BLaER1 treated with 17β-estradiol and CSF1 and Interleukin-3, amounts not matched to agents 10 nM and 100 nM (cell line): ENCODE data around the gene MAP1B.
A peak's percentile ranks its signal among the peaks of the same experiment; 100 is the strongest.

Experiments used
- H3K27ac ChIP-seq, 11 experiments: shearing (Covaris generic); formaldehyde crosslinking; 2 replicates each; pipeline ENCODE4 v1.8.1; 2022
- H3K27me3 ChIP-seq, 11 experiments: shearing (Covaris generic); formaldehyde crosslinking; 2 replicates each; pipeline ENCODE4 v1.8.1; 2022
- H3K36me3 ChIP-seq, 11 experiments: shearing (Covaris generic); formaldehyde crosslinking; 2 replicates each; pipeline ENCODE4 v1.8.1; 2022
- H3K4me1 ChIP-seq, 10 experiments: shearing (Covaris generic); formaldehyde crosslinking; 2 replicates each; pipeline ENCODE4 v1.8.1; 2022
- H3K4me2 ChIP-seq, 11 experiments: shearing (Covaris generic); formaldehyde crosslinking; 2 replicates each; pipeline ENCODE4 v1.8.1; 2022
- H3K4me3 ChIP-seq, 10 experiments: shearing (Covaris generic); formaldehyde crosslinking; 2 replicates each; pipeline ENCODE4 v1.8.1; 2022
- H3K9ac ChIP-seq, 11 experiments: shearing (Covaris generic); formaldehyde crosslinking; 2 replicates each; pipeline ENCODE4 v1.8.1; 2022
- H3K9me3 ChIP-seq, 11 experiments: shearing (Covaris generic); formaldehyde crosslinking; replicated peaks in 1 of 11; 2 replicates each; pipeline ENCODE4 v1.8.1; 2022
- H4K20me1 ChIP-seq, 11 experiments: shearing (Covaris generic); formaldehyde crosslinking; 2 replicates each; pipeline ENCODE4 v1.8.1; 2022
- Cebpa-rat ChIP-seq, 11 experiments: shearing (Covaris generic); IDR thresholded peaks; 2 replicates each; pipeline ENCODE4 v1.8.1; 2022

MAP1B gene

DNA sequence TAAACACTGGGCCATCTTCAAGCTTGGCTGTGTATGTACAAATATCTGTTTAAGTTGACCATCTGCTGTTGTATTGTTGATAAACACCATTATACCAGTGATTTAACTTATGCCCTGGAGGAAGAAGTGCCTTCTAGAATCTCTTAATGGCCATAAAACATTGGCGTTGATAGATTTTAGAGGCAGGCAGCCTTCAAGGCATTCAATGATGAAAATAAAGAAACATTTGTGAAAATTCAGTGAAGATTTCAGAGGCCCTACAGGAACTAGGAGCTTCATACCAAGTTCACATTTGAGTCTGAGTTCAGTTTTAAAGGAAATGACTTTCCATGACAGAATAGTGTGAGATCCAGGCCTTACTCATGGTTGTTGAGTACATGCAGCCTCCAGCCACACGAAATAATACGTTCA lies 52.2 kb downstream of the MAP1B start:
- no peaks in the 10 kb centered on the region for H3K27me3 ChIP-seq
- H3K4me2 ChIP-seq: peak overlapping the region in 2 of 11 experiments; percentile 12 to 20; a peak in 1 of 22 replicates
- peaks cover 0 to 16% (median 0%) of the 10 kb centered on the region in 11 experiments; a peak in 3 of 22 replicates for H4K20me1 ChIP-seq
- 0 out of 22 replicates have a peak, but pooled peaks cover 0 to 3% (median 0%) of the 10 kb centered on the region in 11 experiments for H3K36me3 ChIP-seq
- H3K9me3 ChIP-seq: no peaks in the 10 kb centered on the region
- no peak for TF ChIP-seq Cebpa-rat (IDR thresholded peaks at IDR 0.05)
- H3K9ac ChIP-seq: no peak overlapping the region
- H3K27ac ChIP-seq: no peak overlapping the region
- H3K4me1 ChIP-seq: peaks cover 0 to 14% (median 0%) of the 10 kb centered on the region in 10 experiments; a peak in 3 of 20 replicates
- H3K4me3 ChIP-seq: no peak overlapping the region

DNA sequence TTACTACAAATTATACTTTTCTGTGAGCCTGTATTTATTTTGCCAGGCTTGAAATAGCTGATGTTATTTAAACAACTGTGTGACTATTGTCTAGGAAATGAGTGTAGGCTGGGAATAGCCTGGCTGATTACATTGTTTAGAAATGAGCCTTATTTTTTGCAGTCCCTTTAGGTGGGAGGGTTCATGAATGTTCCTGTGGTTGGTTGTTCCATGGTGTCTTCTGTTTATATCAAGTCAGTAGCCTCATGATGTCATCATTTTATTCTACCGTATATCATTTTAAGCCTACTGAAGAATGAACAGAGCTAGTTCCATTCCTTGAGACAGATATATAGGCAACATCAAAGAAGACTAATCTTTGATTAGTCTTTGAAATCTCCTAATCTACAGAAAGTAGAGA lies 53.1 kb downstream of the MAP1B start:
- Histone ChIP-seq H3K27ac (no peak overlapping the region), H3K36me3 (0 out of 22 replicates have a peak, but pooled peaks cover 0 to 4% (median 0%) of the 10 kb centered on the region in 11 experiments), H3K4me3 (no peak overlapping the region), H4K20me1 (peaks cover 0 to 17% (median 0%) of the 10 kb centered on the region in 11 experiments; a peak in 3 of 22 replicates), H3K27me3 (no peaks in the 10 kb centered on the region), H3K4me1 (peaks cover 0 to 14% (median 0%) of the 10 kb centered on the region in 10 experiments; a peak in 3 of 20 replicates), H3K4me2 (peak overlapping the region in 2 of 11 experiments; percentile 12 to 20; a peak in 1 of 22 replicates), H3K9ac (no peak overlapping the region), H3K9me3 (no peaks in the 10 kb centered on the region)
- no peak for TF ChIP-seq Cebpa-rat (IDR thresholded peaks at IDR 0.05)

DNA sequence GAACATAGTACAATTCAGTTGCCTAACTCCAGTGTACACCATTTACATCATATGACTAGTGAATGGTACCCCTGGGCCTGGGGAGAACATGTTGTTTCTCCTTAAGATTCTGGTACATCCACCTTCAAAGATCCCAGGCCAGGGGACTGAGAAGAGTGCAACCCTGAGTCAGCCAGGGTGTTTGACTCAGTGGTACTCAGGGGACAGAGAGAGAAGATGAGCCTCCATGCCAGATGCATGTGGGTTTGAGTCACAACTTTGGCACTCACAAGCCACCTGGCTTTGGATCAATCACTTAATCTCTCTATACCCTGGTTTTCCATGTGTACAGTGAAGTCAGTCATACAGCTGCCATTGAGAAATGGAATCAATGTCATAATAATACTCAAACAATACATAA lies 53.7 kb downstream of the MAP1B start:
- H3K36me3 ChIP-seq: 0 out of 22 replicates have a peak, but pooled peaks cover 0 to 6% (median 0%) of the 10 kb centered on the region in 11 experiments
- peaks cover 0 to 20% (median 0%) of the 10 kb centered on the region in 11 experiments; a peak in 3 of 22 replicates for H4K20me1 ChIP-seq
- H3K9ac ChIP-seq: no peak overlapping the region
- H3K4me3 ChIP-seq: no peak overlapping the region
- peaks cover 0 to 15% (median 0%) of the 10 kb centered on the region in 10 experiments; a peak in 3 of 20 replicates for H3K4me1 ChIP-seq
- H3K27me3 ChIP-seq: no peaks in the 10 kb centered on the region
- H3K27ac ChIP-seq: no peak overlapping the region
- no peak for TF ChIP-seq Cebpa-rat (IDR thresholded peaks at IDR 0.05)
- no peak overlapping the region for H3K4me2 ChIP-seq
- no peaks in the 10 kb centered on the region for H3K9me3 ChIP-seq

DNA sequence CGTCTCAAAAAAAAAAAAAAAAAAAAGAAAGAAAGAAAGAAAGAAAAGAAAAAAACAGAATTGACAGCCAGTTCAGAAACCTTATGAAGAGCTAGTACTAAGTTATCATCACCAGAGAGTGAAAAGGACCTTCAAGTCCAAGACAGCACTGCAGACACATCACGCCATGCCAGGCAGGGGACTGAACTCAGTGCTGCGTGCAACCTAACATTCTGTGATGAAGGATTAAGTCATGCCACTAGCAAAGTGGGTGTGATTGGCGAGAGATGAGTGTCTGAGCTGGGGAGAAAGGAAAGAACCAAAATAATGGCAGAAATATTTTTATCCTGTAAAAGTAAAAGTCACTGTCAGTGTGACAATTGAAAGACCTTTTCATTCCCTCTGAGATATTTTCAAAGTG lies 54.7 kb downstream of the MAP1B start:
- no peak overlapping the region for H3K4me3 ChIP-seq
- H3K36me3 ChIP-seq: peaks cover 0 to 13% (median 4%) of the 10 kb centered on the region in 11 experiments; a peak in 5 of 22 replicates
- H3K4me2 ChIP-seq: no peak overlapping the region
- no peak overlapping the region for H3K27ac ChIP-seq
- TF ChIP-seq Cebpa-rat (IDR thresholded peaks at IDR 0.05): no peak
- no peaks in the 10 kb centered on the region for H3K9me3 ChIP-seq
- H4K20me1 ChIP-seq: peaks cover 0 to 27% (median 0%) of the 10 kb centered on the region in 11 experiments; a peak in 4 of 22 replicates
- peaks cover 0 to 25% (median 0%) of the 10 kb centered on the region in 10 experiments; a peak in 4 of 20 replicates for H3K4me1 ChIP-seq
- no peaks in the 10 kb centered on the region for H3K27me3 ChIP-seq
- H3K9ac ChIP-seq: no peak overlapping the region

DNA sequence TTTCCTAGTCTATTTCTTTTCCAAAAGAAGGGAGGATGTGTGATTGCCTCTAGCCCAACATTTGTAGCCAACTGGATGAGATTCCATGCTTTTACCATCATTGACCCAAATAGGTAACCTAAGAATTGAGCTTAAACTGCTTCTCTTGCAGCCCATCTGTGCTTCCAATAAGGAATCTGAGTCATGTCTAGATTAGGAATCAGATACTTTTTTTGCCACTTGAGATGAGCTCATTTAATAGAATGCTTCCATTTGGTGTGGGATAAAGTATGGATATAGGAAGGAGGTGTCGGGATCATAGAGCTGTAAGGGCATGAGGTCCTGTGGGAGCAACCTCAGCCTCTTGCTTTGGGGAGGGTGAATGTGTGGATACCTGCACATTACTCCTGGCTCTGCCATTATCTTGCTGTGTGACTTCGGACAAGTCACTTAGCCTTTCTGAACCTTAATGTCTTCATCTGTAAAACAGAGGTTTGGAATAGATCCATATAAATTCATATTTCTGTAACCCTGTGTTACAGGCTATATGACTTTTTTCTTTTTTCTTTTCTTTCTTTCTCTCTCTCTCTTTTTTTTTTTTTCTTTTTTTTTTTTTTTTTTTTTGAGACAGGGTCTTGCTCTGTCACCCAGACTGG lies 56.2 kb downstream of the MAP1B start:
- peaks cover 0 to 21% (median 0%) of the 10 kb centered on the region in 11 experiments; a peak in 4 of 22 replicates for H4K20me1 ChIP-seq

DNA sequence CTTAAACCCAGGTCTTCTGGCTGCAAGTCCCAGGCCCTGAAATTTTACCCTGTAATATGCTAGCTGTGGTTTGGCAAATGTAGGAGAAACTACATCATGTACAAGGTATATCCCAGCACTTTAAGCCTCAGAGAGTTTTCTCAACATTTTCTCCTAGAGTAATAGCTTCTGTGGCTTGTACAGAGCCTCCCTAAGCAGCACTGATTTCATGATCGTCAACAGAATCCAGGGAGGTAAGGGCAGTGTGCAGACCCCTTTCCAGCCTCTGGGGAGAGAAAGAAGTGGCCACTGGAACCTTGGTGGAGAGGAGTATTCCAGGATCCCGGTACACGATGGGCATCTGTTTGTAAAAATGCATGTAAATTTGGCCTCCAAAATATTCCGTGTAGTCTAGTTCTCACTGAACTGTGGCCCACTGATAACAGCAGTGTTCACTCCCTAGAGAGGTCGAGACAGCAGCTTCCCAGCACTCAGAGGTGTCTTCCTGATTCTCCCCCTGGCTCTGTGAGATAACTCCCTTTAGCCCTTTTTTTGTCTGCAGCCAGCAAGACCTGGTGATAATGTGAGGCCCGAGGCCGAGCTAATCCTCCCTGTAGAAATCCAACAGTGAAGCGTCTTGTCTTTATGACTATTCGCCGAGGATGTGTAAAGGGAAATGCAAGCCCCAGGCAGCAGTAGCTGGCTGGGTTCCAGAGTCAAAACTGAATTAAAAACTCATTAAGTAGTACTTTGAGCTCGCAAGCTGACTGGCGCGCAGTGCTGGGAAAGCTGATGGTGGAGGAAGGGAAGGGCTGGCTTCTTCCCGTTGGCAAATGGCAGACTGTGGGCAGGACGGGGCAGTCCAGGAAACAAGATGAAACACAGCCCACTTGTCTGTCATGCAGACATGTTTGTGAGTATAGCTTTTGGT lies 59.0 kb downstream of the MAP1B start:
- Histone ChIP-seq H3K4me1 (peaks cover 0 to 26% (median 0%) of the 10 kb centered on the region in 10 experiments; a peak in 4 of 20 replicates), H4K20me1 (peaks cover 0 to 21% (median 0%) of the 10 kb centered on the region in 11 experiments; a peak in 3 of 22 replicates), H3K9me3 (no peaks in the 10 kb centered on the region), H3K27ac (no peak overlapping the region), H3K4me2 (peak overlapping the region in 2 of 11 experiments; percentile 36 to 55; a peak in 4 of 22 replicates), H3K9ac (no peak overlapping the region), H3K4me3 (no peak overlapping the region), H3K27me3 (no peaks in the 10 kb centered on the region), H3K36me3 (peaks cover 0 to 13% (median 4%) of the 10 kb centered on the region in 11 experiments; a peak in 5 of 22 replicates)
- TF ChIP-seq Cebpa-rat (IDR thresholded peaks at IDR 0.05): no peak

More for the DNA sequence above, 56.2 kb downstream of the MAP1B start:
- H3K4me3 ChIP-seq: no peak overlapping the region
- no peak overlapping the region for H3K9ac ChIP-seq
- H3K36me3 ChIP-seq: peaks cover 0 to 13% (median 4%) of the 10 kb centered on the region in 11 experiments; a peak in 5 of 22 replicates
- H3K27me3 ChIP-seq: no peaks in the 10 kb centered on the region
- no peak overlapping the region for H3K4me2 ChIP-seq
- TF ChIP-seq Cebpa-rat (IDR thresholded peaks at IDR 0.05): no peak
- no peaks in the 10 kb centered on the region for H3K9me3 ChIP-seq
- H3K4me1 ChIP-seq: peaks cover 0 to 35% (median 0%) of the 10 kb centered on the region in 10 experiments; a peak in 4 of 20 replicates
- H3K27ac ChIP-seq: no peak overlapping the region

DNA sequence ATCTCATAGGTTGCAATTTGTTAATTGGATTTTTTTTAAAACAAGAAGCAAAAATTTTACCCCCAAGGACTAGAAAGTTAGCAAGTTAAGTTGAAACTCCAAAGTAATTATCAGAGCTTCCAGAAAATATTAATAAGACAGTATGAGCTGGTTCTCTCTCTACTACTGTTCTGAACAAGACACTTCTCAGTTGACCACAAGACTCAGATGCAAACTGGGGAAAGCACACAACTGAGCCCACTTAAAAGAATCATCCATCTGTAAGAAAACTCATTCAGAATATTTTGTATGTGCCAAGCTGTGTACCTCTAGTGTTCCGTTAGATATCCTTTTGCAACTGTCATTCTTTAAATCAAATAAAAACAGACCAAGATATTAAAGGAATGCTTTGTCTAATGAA lies 60.0 kb downstream of the MAP1B start:
- no peak for TF ChIP-seq Cebpa-rat (IDR thresholded peaks at IDR 0.05)
- Histone ChIP-seq H3K27me3 (no peaks in the 10 kb centered on the region), H4K20me1 (peaks cover 0 to 21% (median 0%) of the 10 kb centered on the region in 11 experiments; a peak in 3 of 22 replicates), H3K9ac (no peak overlapping the region), H3K27ac (no peak overlapping the region), H3K4me1 (peaks cover 0 to 32% (median 0%) of the 10 kb centered on the region in 10 experiments; a peak in 4 of 20 replicates), H3K9me3 (no peaks in the 10 kb centered on the region), H3K4me3 (no peak overlapping the region), H3K36me3 (peaks cover 0 to 16% (median 4%) of the 10 kb centered on the region in 11 experiments; a peak in 6 of 22 replicates), H3K4me2 (peak overlapping the region in 2 of 11 experiments; percentile 36 to 55; a peak in 3 of 22 replicates)

DNA sequence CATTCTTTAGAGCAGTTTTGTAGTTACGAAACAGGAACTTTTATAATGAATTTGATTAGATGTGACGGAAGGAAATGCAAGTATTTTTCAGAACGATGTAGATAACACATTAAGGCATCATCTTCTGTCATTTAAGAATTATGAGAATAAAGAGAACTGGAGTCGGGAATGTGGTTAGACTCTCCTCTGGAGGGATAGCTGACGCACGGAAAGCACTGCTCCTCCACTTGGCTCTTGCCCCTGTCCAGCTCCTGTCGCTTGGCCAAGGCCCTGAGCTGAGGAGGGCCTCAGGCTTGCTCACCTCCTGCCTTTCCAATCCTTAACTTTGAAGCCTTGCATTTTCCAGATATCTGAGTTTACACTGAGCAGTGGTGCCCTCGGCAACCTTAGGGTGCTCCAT lies 60.5 kb downstream of the MAP1B start:
- no peak overlapping the region for H3K27ac ChIP-seq
- H3K9me3 ChIP-seq: no peaks in the 10 kb centered on the region
- no peak for TF ChIP-seq Cebpa-rat (IDR thresholded peaks at IDR 0.05)
- H3K4me3 ChIP-seq: no peak overlapping the region
- no peaks in the 10 kb centered on the region for H3K27me3 ChIP-seq
- peaks cover 0 to 32% (median 0%) of the 10 kb centered on the region in 10 experiments; a peak in 4 of 20 replicates for H3K4me1 ChIP-seq
- H3K4me2 ChIP-seq: 0 out of 22 replicates have a peak overlapping the region, but pooled peaks of 1 of the 11 experiments have one; percentile 13
- H3K36me3 ChIP-seq: peaks cover 0 to 18% (median 4%) of the 10 kb centered on the region in 11 experiments; a peak in 6 of 22 replicates
- H4K20me1 ChIP-seq: peaks cover 0 to 21% (median 0%) of the 10 kb centered on the region in 11 experiments; a peak in 3 of 22 replicates
- H3K9ac ChIP-seq: no peak overlapping the region
